NCI-H510A treated with DMSO at 0.1 percent for 48 hours (cell line): Measurements from ENCODE around the gene SMIM29.
"Not testable (repeated sequence)": the region's sequence is repeated elsewhere in the genome, so short reads cannot be mapped to it uniquely, and the experiment has no call there.

ENCODE experiments used
- DNase-seq: peaks from one replicate; lab custom pipeline; 2025; lab: John Stamatoyannopoulos, UW

The SMIM29 gene

GRCh38 chr6:34267746-34268145, 18.9 kb upstream of the SMIM29 start:
- DNase-seq: no peak

DNA sequence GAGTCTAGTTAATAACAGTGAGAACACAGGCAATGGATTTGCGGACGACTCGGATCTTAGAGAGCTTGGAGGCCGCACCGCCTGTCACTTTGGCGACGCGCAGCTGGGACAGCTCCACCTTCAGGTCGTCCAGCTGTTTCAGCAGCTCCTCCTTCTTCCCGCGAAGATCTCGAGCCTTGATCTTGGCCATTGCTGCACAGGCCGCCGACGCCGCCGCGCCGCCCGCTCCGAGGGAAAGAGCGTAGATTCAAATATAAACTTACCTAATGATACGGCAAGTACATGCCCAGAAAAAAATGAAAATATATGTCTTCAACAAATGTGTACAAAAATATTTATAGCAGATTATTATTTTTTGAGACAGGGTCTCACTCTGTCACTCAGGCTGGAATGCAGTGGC, 14.7 kb upstream of the SMIM29 start:
- DNase-seq: not testable (repeated sequence)

DNA sequence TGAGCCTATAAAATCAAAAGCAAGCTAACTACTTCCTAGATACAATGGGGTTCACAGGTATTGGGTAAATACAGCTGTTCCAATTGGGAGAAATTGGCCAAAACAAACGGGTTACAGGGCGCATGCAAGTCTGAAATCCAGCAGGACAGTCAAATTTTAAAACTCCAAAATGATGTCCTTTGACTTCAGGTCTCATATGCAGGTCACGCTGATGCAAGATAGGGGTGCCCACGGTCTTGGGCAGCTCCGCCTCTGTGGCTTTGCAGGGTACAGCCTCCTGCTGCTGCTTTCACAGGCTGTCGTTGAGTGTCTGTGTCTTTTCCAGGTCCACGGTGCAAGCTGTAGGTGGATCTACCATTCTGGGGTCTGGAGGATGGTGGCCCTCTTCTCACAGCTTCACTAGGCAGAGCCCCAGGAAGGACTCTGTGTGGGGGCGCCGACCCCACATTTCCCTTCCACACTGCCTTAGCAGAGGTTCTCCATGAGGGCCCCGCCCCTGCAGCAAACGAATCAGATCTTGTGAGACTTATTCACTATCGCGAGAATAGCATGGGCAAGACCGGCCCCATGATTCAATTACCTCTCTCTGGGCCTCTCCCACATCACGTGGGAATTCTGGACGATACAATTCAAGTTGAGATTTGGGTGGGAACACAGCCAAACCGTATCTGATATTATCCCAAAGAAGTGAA, 11.9 kb upstream of the SMIM29 start:
- DNase-seq: no peak

- no peak for DNase-seq
These were observed 10.8 kb upstream of the SMIM29 start for GRCh38 chr6:34259529-34260069.

- DNase-seq: not testable (repeated sequence)
These were observed 3.6 kb upstream of the SMIM29 start for GRCh38 chr6:34252395-34252794.

GRCh38 chr6:34249469-34250261, 859 bp upstream of the SMIM29 start:
- DNase-seq: peak; percentile 76

DNA sequence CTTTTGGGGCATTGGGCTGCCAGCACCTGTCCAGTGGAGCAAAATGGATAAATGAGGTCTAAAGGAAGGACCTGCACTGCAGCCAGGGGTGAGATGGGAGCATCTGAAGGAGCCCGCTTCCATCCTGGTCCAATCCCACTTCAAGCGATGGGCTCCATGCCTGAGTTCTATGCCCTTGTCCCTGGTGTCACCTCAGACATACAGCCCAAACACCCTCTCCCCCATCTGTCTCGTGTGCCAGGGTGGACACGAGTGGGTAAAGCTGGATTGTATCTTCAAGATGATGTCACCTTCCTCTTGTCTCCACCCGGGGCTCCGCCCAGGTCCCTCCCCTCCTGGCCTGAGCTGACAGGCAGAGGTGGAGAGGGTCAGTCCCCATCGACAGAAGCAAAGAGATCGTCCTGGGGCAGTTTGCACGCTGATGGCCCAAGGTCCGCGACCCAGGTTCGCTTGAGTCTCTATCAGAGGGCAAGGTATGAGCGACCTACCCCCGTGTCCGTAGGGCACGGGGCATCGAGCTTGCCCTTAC, 544 bp downstream of the SMIM29 start:
- no peak for DNase-seq

- no peak for DNase-seq
These were observed 1.2 kb downstream of the SMIM29 start for GRCh38 chr6:34247481-34248197.

- peak; percentile 32 for DNase-seq
These were observed 2.0 kb downstream of the SMIM29 start for GRCh38 chr6:34246563-34247391.

DNA sequence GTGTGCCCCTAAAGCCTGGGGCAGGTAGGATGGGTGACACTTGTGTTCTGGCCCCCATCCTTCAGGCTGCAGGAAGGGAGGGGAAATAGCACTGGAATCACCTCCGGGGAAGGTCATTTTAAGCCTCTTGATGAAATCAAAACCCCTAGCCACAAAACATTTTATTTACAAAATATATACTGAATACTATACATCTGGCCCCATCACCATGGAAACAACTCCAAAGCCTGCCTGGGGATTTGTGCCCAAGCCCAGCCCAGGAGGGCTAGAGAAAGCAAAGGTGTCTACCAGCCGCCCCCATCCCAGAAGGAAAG, 2.6 kb downstream of the SMIM29 start:
- DNase-seq: no peak

GRCh38 chr6:34245761-34246140, 3.1 kb downstream of the SMIM29 start:
- DNase-seq: not testable (repeated sequence)

DNA sequence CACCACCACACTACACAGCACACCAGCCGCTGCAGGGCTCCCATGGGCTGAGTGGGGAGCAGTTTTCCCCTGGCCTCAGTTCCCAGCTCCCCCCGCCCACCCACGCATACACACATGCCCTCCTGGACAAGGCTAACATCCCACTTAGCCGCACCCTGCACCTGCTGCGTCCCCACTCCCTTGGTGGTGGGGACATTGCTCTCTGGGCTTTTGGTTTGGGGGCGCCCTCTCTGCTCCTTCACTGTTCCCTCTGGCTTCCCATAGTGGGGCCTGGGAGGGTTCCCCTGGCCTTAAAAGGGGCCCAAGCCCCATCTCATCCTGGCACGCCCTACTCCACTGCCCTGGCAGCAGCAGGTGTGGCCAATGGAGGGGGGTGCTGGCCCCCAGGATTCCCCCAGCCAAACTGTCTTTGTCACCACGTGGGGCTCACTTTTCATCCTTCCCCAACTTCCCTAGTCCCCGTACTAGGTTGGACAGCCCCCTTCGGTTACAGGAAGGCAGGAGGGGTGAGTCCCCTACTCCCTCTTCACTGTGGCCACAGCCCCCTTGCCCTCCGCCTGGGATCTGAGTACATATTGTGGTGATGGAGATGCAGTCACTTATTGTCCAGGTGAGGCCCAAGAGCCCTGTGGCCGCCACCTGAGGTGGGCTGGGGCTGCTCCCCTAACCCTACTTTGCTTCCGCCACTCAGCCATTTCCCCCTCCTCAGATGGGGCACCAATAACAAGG, 3.6 kb downstream of the SMIM29 start:
- not testable (repeated sequence) for DNase-seq

- no peak for DNase-seq
These were observed 4.6 kb downstream of the SMIM29 start for GRCh38 chr6:34243901-34244884.

- no peak for DNase-seq
These were observed 5.6 kb downstream of the SMIM29 start for GRCh38 chr6:34243131-34243771.

DNA sequence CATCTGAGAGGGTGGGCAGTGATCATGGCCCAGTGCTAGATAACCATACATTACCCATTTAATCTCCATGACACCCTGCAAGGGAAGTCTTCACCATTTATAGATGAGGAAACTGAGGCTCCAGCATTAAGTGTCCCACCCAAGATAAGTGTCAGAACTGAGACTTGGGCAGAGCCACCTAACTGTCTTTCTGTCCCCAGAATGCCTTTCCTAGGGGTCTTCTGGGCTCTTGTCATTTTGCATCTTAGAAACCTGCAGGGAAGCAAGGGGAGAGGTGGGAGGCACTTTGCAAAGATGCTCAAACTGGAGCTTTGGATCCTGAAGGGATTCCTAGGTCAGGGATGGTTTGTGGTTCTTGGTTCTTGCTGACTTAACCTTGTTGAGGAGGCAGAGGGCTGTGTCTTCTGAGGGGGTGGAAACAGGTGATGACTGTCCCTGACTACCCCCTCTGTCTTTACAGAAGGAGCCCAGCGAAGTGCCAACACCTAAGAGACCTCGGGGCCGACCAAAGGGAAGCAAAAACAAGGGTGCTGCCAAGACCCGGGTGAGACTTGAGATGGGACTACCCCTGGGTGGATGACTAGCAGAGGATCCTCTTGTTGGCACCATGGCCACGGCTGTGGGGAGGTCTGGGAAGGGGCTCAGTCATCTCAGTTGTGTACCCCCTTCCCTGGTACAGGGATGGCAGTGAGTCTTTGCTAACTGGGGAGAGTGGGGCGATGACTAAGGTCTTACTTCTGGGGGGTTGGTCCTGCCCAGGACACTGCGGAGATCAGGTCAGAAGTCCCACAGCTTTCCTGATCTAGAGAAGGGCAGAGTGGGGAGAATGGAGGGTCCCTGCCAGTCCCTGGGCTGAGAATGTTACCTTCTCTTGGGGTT, 6.3 kb downstream of the SMIM29 start:
- no peak for DNase-seq

DNA sequence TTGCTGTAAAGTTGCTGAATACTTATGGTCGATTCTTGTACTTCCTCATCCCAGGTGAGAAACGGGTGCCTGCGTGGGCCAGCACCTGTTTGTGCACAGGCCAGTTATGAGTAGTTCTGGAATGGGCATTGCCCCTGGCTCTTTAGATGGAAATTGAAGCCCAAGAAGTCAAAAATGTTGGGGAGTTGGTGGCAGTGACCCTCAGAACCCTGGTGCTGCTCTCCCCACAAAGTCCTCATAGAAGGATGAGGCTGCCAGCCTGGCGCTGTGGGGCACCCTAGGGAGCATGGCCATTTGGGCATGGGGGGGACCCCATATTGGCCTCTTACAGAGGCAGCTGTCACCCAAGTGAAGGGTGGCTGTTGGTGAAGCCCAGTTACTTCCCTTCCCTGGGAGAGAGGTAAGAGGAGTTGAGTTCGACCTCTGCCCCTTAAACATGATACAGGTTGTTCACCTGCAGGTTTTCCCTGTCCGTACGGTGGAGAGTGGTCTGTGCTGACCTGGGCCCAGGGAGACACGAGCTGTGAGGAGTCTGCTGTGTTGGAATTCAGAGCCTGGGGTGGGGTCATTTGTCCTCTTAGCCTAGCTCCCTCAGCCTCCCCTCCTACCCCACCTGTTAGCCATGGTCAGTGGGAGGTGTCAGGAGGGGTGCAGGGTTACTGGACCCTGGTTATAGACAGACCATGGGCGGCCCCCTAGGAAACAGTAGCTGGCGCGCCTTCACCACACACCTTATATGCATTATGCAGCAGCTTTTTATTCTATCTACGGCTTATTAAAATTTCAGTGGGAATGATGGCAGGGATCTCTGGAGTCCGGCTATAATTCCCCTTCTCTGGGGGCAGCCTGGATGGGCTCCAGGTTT, 7.2 kb downstream of the SMIM29 start:
- no peak for DNase-seq
